Panc1 (cell line): ENCODE data around the gene CEBPZOS. TPM values are rescaled to one million over a fixed set of nuclear protein-coding genes. Genes with fewer than 3 reads are reported as not detected.

Experiments
- ATAC-seq: fragments of 200-7000 bp; cut with Tn5 transposase; 2 replicates; pipeline ENCODE4 v1.9.1; 2020; ENCODE audit warnings: mild to moderate bottlenecking, moderate library complexity
- BruUV-seq: library from RNA; stranded (reverse); fragments of 400-500 nt; replicated peaks from 2 replicates; lab custom pipeline; 2021; lab: Mats Ljungman, UMichigan
- CTCF ChIA-PET: fragments of 300-600 bp; sonication (Branson Sonifier 250); formaldehyde crosslinking; loops from one replicate; lab custom pipeline; 2022; ENCODE audit warnings: antibody characterized with exemption; lab: Charles Lee
- POLR2A ChIA-PET: fragments of 300-600 bp; sonication (Branson Sonifier 250); formaldehyde crosslinking; loops from one replicate; lab custom pipeline; 2022; ENCODE audit warnings: antibody characterized with exemption; lab: Charles Lee
- DNase-seq: peaks from one replicate; pipeline ENCODE4 v3.0.0-alpha.2; 2010; ENCODE audit warnings: low read depth, low spot score
- H3K27ac ChIP-seq: 2 replicates; pipeline ENCODE4 v1.5.1; 2011; ENCODE audit warnings: mild to moderate bottlenecking, low read length, inconsistent platforms
- H3K27me3 ChIP-seq: fragments of 200-500 bp; sonication (Bioruptor generic); 2 replicates; pipeline ENCODE4 v1.6.0; 2014; ENCODE audit warnings: low read length, inconsistent platforms; ENCODE audit not compliant: control insufficient read depth, insufficient read depth
- H3K36me3 ChIP-seq: fragments of 200-500 bp; sonication (Bioruptor generic); 2 replicates; pipeline ENCODE4 v1.5.1; 2014; ENCODE audit warnings: inconsistent platforms, mild to moderate bottlenecking, low read length, moderate library complexity; ENCODE audit not compliant: control insufficient read depth, insufficient read depth
- H3K4me1 ChIP-seq: 2 replicates; pipeline ENCODE4 v1.5.1; 2011; ENCODE audit warnings: inconsistent platforms, mild to moderate bottlenecking, low read length, moderate library complexity; ENCODE audit not compliant: control insufficient read depth, insufficient read depth
- H3K4me3 ChIP-seq, 2 experiments: 2 replicates each; pipeline ENCODE4 v1.5.1; 2011 to 2012; ENCODE audit warnings: low read depth in 2 of 2, low read length in 2 of 2, mild to moderate bottlenecking in 2 of 2, inconsistent platforms in 1 of 2, moderate library complexity in 1 of 2
- H3K9me3 ChIP-seq: fragments of 200-500 bp; sonication (Bioruptor generic); 2 replicates; pipeline ENCODE4 v1.5.1; 2014; ENCODE audit warnings: low read depth, mild to moderate bottlenecking, inconsistent platforms, low read length, moderate library complexity; ENCODE audit not compliant: control insufficient read depth, insufficient read depth
- POLR2AphosphoS5 ChIP-seq: IDR thresholded peaks from 2 replicates; pipeline ENCODE4 v1.6.1; 2012; ENCODE audit warnings: mild to moderate bottlenecking, low read depth, low read length, moderate library complexity
- SIN3A ChIP-seq: IDR thresholded peaks from 2 replicates; pipeline ENCODE4 v1.6.1; 2012; ENCODE audit warnings: low read depth, mild to moderate bottlenecking, low read length, moderate library complexity, borderline replicate concordance; ENCODE audit not compliant: insufficient read depth
- TCF7L2 ChIP-seq: IDR thresholded peaks from 2 replicates; pipeline ENCODE4 v1.6.1; 2011; ENCODE audit warnings: mild to moderate bottlenecking, low read depth, low read length, inconsistent platforms
- in situ Hi-C: cut with HindIII; loops from 2 replicates; pipeline ENCODE4 v1.10.0; 2016; ENCODE audit warnings: low sequenced_read_pairs, low pct_unique_long_range_greater_than_20kb
- intact Hi-C: fragments of 100-400 bp; cut with micrococcal nuclease; formaldehyde crosslinking; loops from one replicate; pipeline ENCODE4 v1.10.0; 2022; ENCODE audit not compliant: unreplicated experiment
- total RNA-seq: library from RNA; stranded (reverse); gene quantifications from one replicate; pipeline ENCODE4 v1.2.1, GENCODE V29; 2021; ENCODE audit not compliant: unreplicated experiment
- TF ChIP-seq, protein P1 (sequence below): fragments of 450-650 bp; IDR thresholded peaks from 2 replicates; pipeline ENCODE4 v1.5.1; 2017; ENCODE audit warnings: mild to moderate bottlenecking
- TF ChIP-seq, protein P2 (sequence below), 2 experiments: IDR thresholded peaks; 2 replicates each; pipeline ENCODE4 v1.6.1; 2011 to 2012; ENCODE audit warnings: low read depth in 2 of 2, control low read depth in 1 of 2, low read length in 1 of 2, mild to moderate bottlenecking in 1 of 2, moderate library complexity in 1 of 2; ENCODE audit not compliant: insufficient read depth in 1 of 2

CEBPZOS gene
- total RNA-seq, 1 experiment from 2014 or later, result 49.3 TPM

DNA sequence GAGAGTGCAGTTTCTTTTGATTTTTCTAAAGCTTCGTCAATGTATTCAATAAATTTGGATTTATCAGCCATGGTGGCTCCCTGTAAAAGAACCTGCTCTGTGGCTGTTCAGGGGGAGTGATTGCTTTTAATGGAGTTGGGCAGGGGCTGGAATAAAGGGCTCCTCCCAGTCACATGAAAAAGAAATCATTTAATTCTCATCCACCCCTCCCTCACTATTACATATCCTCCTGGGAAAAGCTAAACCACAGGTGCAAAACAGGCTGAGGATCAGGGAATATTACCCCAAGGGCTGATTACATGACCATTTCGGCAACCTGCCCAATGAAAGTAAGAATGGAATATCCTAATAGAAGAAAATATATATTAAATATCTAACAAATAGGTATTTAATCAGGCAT is 7.7 kb upstream of the CEBPZOS start, which contains the start of gene SULT6B1:
TSS of gene SULT6B1 (minus strand) at position 101 of the 400 bp plus-strand sequence. CDS start at position 71, 30 bp downstream.
- Histone ChIP-seq H3K27me3 (no peaks in the 10 kb centered on the region), H3K36me3 (no peaks in the 10 kb centered on the region), H3K4me3 (no peak within 1 kb of the TSS), H3K9me3 (no peaks in the 10 kb centered on the region), H3K4me1 (0 out of 2 replicates have a peak, but pooled peaks cover 4% of the 10 kb centered on the region), H3K27ac (no peak within 1 kb of the TSS)
- in situ Hi-C loops (no loop called here), intact Hi-C loops (no loop called here)
- BruUV-seq, result no TSS peak
- no peak for ATAC-seq
- ChIA-PET POLR2A (no interaction called here), CTCF (no interaction called here)
- no peak for DNase-seq
- TF ChIP-seq TCF7L2 (no peak), SIN3A (no peak), POLR2AphosphoS5 (no peak)
- TF ChIP-seq, protein P1, sequence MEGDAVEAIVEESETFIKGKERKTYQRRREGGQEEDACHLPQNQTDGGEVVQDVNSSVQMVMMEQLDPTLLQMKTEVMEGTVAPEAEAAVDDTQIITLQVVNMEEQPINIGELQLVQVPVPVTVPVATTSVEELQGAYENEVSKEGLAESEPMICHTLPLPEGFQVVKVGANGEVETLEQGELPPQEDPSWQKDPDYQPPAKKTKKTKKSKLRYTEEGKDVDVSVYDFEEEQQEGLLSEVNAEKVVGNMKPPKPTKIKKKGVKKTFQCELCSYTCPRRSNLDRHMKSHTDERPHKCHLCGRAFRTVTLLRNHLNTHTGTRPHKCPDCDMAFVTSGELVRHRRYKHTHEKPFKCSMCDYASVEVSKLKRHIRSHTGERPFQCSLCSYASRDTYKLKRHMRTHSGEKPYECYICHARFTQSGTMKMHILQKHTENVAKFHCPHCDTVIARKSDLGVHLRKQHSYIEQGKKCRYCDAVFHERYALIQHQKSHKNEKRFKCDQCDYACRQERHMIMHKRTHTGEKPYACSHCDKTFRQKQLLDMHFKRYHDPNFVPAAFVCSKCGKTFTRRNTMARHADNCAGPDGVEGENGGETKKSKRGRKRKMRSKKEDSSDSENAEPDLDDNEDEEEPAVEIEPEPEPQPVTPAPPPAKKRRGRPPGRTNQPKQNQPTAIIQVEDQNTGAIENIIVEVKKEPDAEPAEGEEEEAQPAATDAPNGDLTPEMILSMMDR, result no peak
- TF ChIP-seq, protein P2, sequence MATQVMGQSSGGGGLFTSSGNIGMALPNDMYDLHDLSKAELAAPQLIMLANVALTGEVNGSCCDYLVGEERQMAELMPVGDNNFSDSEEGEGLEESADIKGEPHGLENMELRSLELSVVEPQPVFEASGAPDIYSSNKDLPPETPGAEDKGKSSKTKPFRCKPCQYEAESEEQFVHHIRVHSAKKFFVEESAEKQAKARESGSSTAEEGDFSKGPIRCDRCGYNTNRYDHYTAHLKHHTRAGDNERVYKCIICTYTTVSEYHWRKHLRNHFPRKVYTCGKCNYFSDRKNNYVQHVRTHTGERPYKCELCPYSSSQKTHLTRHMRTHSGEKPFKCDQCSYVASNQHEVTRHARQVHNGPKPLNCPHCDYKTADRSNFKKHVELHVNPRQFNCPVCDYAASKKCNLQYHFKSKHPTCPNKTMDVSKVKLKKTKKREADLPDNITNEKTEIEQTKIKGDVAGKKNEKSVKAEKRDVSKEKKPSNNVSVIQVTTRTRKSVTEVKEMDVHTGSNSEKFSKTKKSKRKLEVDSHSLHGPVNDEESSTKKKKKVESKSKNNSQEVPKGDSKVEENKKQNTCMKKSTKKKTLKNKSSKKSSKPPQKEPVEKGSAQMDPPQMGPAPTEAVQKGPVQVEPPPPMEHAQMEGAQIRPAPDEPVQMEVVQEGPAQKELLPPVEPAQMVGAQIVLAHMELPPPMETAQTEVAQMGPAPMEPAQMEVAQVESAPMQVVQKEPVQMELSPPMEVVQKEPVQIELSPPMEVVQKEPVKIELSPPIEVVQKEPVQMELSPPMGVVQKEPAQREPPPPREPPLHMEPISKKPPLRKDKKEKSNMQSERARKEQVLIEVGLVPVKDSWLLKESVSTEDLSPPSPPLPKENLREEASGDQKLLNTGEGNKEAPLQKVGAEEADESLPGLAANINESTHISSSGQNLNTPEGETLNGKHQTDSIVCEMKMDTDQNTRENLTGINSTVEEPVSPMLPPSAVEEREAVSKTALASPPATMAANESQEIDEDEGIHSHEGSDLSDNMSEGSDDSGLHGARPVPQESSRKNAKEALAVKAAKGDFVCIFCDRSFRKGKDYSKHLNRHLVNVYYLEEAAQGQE (IDR thresholded peaks at IDR 0.05; ENCODE audit: insufficient read depth in 1 of 2, low read depth in 2 of 2, low read length in 1 of 2), result no peak

DNA sequence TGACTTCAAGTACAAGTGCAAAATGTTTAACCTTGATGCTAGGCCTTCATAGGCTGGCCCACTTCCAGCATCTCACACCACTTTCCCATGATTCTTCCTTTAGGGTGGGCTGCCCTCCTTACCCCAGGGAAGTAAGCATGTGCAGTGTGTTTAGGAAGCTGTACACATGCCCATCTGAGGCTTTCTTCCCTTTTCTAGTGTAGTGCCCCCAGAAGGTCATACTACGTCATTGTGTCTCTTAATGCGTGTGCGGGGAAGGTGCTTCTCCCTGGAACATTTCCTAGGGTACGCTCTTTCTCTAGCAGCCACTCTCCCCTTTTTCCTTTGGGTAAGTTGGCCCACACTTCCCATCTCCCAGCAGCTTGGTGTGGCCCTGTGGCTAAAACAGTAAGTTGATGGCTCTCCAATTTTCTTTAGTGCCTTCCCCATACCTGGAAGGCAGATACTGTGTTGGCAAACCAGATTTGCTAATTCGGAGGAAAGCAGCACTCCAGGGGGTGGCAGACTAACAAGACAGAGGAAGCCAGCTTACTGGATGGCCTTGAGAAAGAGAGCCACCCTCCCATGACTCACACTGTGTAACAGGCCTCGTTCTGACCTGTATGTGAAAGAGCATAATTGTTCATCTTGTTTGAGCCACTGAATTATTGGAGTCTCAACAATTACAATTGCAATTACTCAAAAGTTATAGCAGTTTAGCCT is 6.7 kb upstream of the CEBPZOS start:
- POLR2A ChIA-PET, result interaction anchor here (0.6 kb wide), 1 partner anchor 19 kb away, joined by 10 read pairs; no protein-coding TSS in a partner anchor
- DNase-seq (peak; percentile 48), ATAC-seq (peak; percentile 82)
- Histone ChIP-seq H3K9me3 (no peaks in the 10 kb centered on the region), H3K27ac (no peak overlapping the region; the same call in 1 of the 2 replicates), H3K4me1 (0 out of 2 replicates have a peak, but pooled peaks cover 4% of the 10 kb centered on the region), H3K4me3 (no peak overlapping the region), H3K36me3 (no peaks in the 10 kb centered on the region), H3K27me3 (no peaks in the 10 kb centered on the region)
- TF ChIP-seq, protein P1, result no peak
- TF ChIP-seq POLR2AphosphoS5 (no peak), TCF7L2 (no peak), SIN3A (no peak)
- TF ChIP-seq, protein P2 (IDR thresholded peaks at IDR 0.05; ENCODE audit: insufficient read depth in 1 of 2, low read depth in 2 of 2, low read length in 1 of 2), result no peak
- in situ Hi-C loops, result no loop called here
- no TSS peak for BruUV-seq
- intact Hi-C loops, result no loop called here
- CTCF ChIA-PET, result no interaction called here
